Mucosa of rectum (tissue), 2 donors: Measurements from ENCODE around the gene SYNDIG1.

Source experiments
- H3K27ac ChIP-seq, 2 donors: one replicate each; pipeline ENCODE4 v1.7.0; 2013; ENCODE audit warnings: inconsistent platforms in 2 of 2, low read depth in 2 of 2, low read length in 2 of 2
- H3K27me3 ChIP-seq, 2 donors: one replicate each; pipeline ENCODE4 v1.7.0; 2013; ENCODE audit warnings: low read length in 2 of 2; ENCODE audit not compliant: control insufficient read depth in 2 of 2, insufficient read depth in 2 of 2
- H3K36me3 ChIP-seq, 2 donors: one replicate each; pipeline ENCODE4 v1.7.0; 2013; ENCODE audit warnings: low read length in 2 of 2; ENCODE audit not compliant: control insufficient read depth in 2 of 2, insufficient read depth in 2 of 2
- H3K4me1 ChIP-seq, 2 donors: one replicate each; pipeline ENCODE4 v1.7.0; 2013; ENCODE audit warnings: low read length in 2 of 2, mild to moderate bottlenecking in 1 of 2; ENCODE audit not compliant: control insufficient read depth in 2 of 2, insufficient read depth in 2 of 2
- H3K4me3 ChIP-seq, 2 donors: one replicate each; pipeline ENCODE4 v1.7.0; 2013; ENCODE audit warnings: low read length in 2 of 2
- H3K9ac ChIP-seq, 2 donors: one replicate each; pipeline ENCODE4 v1.7.0; 2013; ENCODE audit warnings: low read length in 2 of 2, low read depth in 1 of 2, mild to moderate bottlenecking in 1 of 2
- H3K9me3 ChIP-seq, 2 donors: one replicate each; pipeline ENCODE4 v1.7.0; 2013; ENCODE audit warnings: low read length in 2 of 2; ENCODE audit not compliant: control insufficient read depth in 2 of 2
- donor health status: healthy.
- donor health status: Normal muscosa, but diverticular disease.

SYNDIG1 gene

DNA sequence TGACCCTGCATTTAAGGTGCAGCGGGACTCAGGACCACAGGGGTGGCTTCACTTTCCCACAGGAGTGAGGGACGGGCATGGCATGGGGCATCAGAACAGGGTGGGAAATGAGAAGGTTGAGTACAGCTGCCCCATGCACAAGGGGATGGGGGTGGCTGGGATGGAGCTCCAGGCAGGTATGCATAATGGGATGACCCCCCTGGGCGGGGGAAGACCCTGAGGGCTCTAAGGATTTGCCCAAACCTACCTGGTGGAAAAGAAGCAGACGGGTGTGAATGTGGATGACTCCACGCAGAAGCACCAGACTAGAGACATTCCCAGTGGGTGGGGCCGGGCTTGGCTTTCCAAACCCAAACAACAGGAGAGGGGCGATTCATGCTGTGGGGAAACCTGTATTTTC, 200.3 kb downstream of the SYNDIG1 start:
- Histone ChIP-seq H3K27me3 (no peaks in the 10 kb centered on the region), H3K9me3 (no peaks in the 10 kb centered on the region), H3K4me1 (no peaks in the 10 kb centered on the region), H3K9ac (no peak overlapping the region), H3K4me3 (no peak overlapping the region), H3K36me3 (no peaks in the 10 kb centered on the region), H3K27ac (no peak overlapping the region)

DNA sequence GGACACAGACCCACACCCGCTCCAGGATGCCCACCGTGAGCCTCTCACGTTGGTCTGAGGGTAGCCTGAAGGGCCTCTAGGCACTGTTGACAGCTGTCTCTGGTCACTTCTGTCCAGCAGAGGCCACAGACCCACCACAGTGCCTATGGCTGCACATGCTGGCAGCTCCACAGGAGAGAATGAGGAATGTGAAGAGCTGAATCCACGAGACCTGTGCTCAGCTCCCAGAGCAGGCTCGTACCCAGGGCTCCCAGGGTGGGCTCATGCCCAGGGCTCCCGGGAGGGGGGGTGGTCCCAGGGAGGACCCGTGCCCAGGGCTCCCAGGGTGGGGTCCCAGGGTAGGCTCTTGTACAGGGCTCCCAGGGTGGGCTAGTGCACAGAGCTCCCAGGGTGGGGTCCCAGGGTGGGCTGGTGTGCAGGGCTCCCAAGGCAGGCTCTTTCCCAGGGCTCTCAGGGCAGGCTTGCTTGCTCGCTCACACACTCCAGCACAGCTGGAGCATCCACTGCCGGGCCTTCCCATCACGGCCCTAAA, 201.0 kb downstream of the SYNDIG1 start:
- Histone ChIP-seq H3K4me1 (no peaks in the 10 kb centered on the region), H3K9ac (no peak overlapping the region), H3K36me3 (no peaks in the 10 kb centered on the region), H3K27ac (no peak overlapping the region), H3K9me3 (no peaks in the 10 kb centered on the region), H3K4me3 (no peak overlapping the region), H3K27me3 (no peaks in the 10 kb centered on the region)

DNA sequence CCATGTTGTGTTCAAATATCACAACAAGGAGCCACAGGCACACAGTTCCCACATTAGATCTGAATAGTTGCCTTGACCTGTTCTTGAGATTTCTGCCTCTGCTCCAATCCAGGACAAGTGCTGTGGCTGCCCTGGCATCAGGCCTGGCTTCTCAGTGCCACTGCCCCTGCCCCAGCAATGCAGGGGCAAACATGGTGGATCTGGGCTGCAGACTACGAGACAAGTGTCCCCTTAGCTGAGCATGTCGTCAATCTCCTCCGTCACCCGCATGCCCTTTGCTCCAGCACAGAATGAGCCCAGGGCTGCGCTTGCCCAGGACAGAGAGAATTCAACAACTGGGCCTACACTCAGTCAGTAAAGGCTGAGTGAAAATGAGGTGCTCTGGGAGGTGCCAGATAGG, 201.6 kb downstream of the SYNDIG1 start:
- Histone ChIP-seq H3K9ac (no peak overlapping the region), H3K27ac (no peak overlapping the region), H3K4me3 (no peak overlapping the region), H3K4me1 (no peaks in the 10 kb centered on the region), H3K27me3 (no peaks in the 10 kb centered on the region), H3K9me3 (no peaks in the 10 kb centered on the region), H3K36me3 (no peaks in the 10 kb centered on the region)

DNA sequence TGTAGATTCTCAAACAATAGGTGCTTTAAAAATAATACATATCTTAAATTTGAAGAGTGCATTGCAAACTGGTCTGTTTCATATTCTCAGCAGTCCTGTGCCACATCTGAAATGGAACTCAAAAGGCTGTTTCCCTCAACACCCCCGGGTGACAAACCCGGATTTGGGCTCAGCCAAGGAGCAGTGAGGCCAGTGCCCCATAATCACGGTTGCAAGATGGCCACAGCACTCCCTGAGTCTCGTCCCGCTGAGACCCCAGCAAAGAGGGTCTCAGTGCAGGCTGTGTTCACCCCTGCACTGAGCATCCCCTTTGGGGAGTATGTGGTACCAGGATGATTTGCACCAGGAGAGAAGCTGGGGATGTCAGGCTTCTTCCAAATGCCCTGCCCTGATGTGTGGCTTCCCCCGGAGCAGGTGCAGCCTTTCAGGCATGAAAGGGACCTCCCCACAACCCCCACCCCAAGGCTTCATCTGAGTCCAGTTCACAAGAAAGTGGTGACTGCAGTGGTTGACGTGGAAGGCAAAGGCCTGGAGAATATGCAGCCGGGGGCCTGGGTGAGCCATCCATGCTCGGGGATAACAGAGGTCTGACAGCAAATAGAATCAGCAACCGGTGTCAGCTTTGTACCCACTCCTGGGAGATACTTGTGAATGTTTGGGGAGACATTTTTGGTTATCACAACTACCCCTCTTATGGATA, 202.9 kb downstream of the SYNDIG1 start:
- H3K36me3 ChIP-seq: no peaks in the 10 kb centered on the region
- H3K27ac ChIP-seq: no peak overlapping the region
- H3K4me3 ChIP-seq: no peak overlapping the region
- no peaks in the 10 kb centered on the region for H3K27me3 ChIP-seq
- H3K9ac ChIP-seq: no peak overlapping the region
- no peaks in the 10 kb centered on the region for H3K4me1 ChIP-seq
- no peaks in the 10 kb centered on the region for H3K9me3 ChIP-seq

DNA sequence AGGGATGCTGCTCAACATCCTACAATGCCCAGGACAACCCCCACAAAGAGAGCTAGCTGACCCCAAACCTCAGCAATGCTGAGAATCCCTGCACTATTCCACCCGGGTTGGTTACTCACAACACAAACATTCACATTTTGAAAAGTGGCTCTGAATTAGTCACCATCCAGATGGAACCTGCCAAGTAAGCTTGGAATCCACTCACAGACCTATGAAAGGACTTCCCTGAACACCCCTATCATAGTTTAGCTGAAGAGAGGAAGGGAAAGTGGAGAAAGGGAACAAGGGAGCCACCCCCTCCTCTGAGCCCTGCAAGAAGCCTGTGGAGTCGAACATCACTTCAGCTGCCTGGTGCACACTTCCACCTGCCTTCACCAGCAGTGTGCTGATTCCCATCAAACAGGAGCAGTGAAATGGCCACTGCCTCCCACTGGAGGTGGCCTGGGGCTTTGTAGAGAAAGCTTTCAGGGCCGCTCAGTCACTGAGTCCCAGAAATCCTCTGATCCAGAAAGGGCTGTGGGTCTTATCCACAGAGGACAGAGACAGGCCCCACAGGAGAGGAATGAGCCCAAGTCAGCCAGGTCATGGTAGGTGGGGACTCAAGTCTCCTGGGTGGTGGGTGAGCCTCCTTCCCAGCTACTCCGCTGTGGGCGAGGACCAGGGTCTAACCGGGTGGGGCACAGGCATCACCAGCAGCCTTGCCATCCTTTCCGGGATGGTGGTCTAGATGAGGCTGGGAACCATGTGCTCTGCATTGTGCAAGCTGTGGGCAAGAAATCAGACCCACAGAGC, 203.7 kb downstream of the SYNDIG1 start:
- no peak overlapping the region for H3K9ac ChIP-seq
- no peaks in the 10 kb centered on the region for H3K36me3 ChIP-seq
- no peaks in the 10 kb centered on the region for H3K4me1 ChIP-seq
- H3K27ac ChIP-seq: no peak overlapping the region
- no peak overlapping the region for H3K4me3 ChIP-seq
- no peaks in the 10 kb centered on the region for H3K9me3 ChIP-seq
- no peaks in the 10 kb centered on the region for H3K27me3 ChIP-seq

DNA sequence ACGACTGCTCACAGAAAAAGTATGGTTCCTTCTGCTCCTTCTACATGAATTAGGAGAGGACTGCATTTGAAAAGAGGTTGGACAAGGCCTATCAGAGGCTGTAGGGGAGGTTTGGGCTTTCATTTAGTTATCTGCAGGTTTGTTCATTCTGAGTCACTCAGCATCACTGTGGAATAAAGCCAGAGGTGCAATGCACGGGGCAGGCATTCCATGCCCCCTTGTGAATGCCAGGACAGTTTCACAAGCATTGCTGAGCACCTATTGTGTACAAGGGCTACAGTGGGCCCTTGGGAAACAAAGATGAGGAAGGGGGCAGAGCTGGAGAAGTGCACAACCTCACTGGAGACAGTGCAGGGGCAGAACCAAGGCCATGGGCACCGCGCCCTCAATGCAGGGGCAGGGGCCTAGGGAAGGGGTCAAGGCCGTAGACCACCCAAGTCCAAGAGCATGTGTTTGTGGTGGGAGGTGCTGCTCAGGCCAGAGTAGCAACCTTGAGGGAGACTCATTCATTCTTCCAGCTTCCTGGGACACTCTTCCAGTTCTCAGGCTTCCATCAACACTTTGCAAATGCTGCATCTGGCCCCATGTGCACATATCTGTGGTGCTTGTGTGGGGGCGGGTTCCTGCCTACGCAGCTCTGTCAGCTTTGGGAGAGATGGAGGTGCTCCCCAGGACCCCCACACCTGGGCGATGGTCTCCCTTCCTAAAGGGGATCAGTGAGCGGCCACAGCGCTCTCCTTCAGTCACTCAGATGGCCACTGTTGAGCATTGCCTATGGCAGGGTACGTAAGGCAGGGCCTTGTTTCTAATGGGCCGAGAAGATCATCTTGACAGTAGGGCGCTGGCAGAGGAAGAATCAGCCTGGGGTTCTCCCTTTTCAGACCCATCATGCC, 204.5 kb downstream of the SYNDIG1 start:
- Histone ChIP-seq H3K9me3 (no peaks in the 10 kb centered on the region), H3K4me1 (no peaks in the 10 kb centered on the region), H3K36me3 (no peaks in the 10 kb centered on the region), H3K4me3 (no peak overlapping the region), H3K27ac (no peak overlapping the region), H3K9ac (no peak overlapping the region), H3K27me3 (no peaks in the 10 kb centered on the region)

DNA sequence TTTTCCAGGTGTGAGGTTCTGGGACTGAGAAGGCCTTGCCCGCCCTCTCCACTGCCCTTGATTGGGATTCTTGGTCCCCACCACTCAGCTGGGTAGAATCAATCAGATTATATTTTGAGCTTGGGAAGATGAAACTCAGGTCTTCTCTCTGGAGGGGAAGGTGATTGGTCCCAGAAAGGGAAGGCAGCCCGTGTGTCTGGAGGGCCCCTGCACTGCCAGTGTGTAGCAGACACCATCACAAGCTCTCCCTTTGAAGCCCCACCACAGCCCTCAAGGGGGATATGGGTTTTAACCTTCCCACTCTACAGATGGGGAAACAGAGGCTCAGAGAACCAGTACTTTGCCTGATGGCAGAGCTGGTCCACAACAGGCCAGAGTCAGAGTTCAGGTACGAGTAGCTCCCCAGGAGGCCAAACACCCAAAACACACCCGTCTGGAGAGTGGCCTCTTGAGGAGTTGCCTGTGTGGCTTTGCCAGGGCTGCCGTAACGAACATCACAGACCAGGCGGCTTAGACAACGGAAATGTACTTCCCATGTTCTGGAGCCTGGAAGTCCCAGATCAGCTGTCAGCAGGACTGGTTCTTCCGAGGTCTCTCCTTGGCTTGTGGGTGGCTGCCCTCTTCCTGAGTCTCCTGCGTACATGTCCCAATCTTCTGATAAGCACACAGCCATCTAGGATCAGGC, 205.6 kb downstream of the SYNDIG1 start:
- Histone ChIP-seq H3K4me1 (no peaks in the 10 kb centered on the region), H3K9ac (no peak overlapping the region), H3K27me3 (no peaks in the 10 kb centered on the region), H3K27ac (no peak overlapping the region), H3K36me3 (no peaks in the 10 kb centered on the region), H3K4me3 (no peak overlapping the region), H3K9me3 (no peaks in the 10 kb centered on the region)

DNA sequence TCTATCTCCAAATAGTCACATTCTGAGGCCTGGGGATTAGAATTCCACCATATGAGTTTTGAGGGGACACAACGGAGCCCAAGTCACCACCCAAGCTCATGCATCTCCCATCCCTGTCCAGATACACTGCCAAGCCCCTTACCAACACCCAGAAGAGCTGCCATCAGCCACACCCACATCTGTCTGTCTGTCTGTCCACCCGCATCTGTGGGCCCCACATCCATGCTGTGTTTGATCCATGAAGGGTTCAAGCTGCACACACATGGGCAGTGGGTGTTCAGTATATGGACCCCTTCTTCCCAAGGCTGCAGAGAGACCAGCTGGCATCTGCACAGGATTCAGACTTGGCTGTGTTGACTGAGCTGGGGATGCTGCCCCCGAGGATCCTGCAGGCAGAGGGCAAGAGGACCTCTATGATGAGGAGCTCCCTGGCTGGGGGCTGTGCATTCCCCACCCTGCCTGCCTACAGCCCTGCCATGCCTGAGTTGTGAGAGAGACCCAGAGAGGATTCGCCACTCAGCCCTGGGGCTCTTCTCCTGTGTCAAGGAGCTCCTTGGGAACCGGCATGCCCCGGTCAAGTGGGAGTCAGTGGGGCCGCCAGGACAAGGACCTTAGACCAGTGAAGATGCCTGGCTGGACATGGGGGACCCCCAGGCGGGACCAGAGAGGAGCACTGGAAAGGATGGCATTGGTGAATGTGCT, 206.4 kb downstream of the SYNDIG1 start:
- Histone ChIP-seq H3K36me3 (no peaks in the 10 kb centered on the region), H3K9ac (no peak overlapping the region), H3K27me3 (no peaks in the 10 kb centered on the region), H3K4me3 (no peak overlapping the region), H3K4me1 (no peaks in the 10 kb centered on the region), H3K27ac (no peak overlapping the region), H3K9me3 (no peaks in the 10 kb centered on the region)

DNA sequence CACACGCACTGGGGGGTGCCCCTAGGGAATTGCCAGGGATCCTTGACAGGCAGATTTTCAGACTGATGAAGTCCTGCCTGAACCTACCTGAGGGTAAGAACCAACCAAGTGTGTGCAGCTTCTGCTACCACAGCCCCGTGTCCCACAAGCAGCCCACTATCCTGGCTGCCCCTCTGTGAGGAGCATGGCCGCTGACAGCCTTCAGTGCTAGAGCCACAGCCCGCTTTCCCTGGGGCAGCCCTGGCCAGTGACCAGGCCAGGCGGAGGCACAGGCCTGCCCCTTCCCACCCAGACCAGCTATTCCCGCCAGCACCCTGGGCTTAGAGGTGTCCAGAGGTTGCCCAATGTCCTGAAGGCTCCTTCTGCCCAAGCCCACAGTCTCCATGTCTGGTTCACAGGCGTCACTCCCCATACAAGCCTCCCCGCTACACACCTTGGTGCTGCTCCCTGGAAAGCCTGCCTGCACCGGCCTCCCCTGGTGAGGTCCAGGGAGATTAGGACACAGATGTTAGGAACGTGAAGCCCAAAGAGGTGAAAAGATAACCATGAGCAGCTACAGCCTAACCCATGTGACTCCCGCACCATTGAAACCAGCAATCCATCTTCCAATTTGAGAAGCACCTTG, 207.0 kb downstream of the SYNDIG1 start:
- Histone ChIP-seq H3K9me3 (no peaks in the 10 kb centered on the region), H3K9ac (no peak overlapping the region), H3K27ac (no peak overlapping the region), H3K4me3 (no peak overlapping the region), H3K4me1 (no peaks in the 10 kb centered on the region), H3K27me3 (no peaks in the 10 kb centered on the region), H3K36me3 (no peaks in the 10 kb centered on the region)
